HG03457 (cell line): ENCODE measurements around the gene MTFR2.

Source experiments
- ATAC-seq: cut with Tn5 transposase; IDR thresholded peaks from one replicate; pipeline ENCODE4 v1.9.1; 2021; ENCODE audit warnings: moderate number of reproducible peaks; ENCODE audit not compliant: unreplicated experiment

Gene MTFR2

DNA sequence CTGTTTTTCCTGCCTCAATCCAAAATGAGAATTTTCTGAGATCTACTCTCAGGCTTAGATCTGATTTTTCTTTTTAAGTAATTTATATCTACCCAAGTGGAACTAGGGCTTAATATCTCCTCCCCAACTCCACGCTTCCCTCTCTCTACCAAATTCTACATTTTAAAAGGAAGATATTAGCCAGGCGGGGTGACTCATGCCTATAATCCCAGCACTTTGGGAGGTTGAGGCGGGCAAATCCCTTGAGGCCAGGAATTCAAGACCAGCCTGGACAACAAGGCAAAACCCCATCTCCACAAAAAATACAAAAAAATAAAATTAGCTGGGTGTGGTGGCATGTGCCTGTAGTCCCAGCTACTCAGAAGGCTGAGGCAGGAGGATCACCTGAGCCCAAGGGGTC is 61.0 kb downstream of the MTFR2 start:
- no peak for ATAC-seq

DNA sequence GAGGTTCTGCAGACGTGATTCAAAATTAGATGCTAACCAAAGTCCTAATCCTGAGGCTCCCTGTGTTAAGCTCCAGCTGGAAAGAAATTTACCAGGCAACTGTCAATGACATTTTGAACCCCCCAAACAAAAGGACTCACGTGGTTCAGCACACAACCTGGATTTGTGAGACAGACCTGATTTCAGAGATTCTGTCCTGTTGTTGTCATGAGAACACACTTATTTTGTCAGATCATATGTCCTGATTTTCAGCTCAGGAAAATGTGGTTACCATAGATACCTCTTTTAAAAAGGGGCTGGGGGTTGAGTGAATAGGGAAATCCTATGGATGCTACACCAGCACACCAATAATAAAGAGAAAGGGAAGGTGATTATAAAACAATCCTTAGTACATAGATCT is 61.6 kb downstream of the MTFR2 start:
- no peak for ATAC-seq

DNA sequence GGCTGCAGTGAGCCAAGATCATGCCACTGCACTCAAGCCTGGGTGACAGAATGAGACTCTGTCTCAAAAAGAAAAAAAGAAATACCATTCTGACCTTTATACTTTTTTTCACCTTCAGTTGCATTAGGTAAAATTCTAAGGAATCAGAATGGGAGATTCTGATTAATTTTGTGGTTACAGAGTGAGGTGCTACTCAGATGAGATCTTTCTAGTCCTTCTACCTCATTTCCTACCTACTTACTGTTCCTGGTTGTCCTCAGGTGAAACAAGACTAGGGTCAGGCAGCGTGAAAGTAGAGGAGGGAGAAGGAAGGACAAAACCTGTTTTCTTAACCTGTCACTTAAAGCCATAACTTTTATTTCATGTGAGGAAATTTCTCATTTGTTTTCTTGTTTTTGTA is 63.7 kb downstream of the MTFR2 start:
- no peak for ATAC-seq

DNA sequence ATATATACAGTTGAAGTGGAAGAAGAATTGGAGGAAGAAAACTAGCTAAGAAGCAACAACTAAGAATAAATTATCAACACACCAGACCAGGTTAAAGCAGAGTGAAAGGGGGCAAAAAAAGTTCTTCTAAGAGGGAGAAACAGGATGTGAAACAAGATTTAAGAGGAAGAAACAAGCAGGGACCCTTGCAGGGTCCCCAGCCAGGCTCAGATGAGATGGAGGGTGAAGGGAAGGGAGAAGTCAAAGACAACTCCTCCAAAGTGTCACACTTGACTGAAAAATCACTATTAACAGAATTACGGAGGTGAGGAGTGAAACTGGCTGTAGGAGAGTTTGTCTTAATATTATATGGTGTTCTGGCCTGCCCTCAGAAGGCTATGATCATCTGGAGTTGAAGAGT is 65.4 kb downstream of the MTFR2 start:
- ATAC-seq, result no peak

DNA sequence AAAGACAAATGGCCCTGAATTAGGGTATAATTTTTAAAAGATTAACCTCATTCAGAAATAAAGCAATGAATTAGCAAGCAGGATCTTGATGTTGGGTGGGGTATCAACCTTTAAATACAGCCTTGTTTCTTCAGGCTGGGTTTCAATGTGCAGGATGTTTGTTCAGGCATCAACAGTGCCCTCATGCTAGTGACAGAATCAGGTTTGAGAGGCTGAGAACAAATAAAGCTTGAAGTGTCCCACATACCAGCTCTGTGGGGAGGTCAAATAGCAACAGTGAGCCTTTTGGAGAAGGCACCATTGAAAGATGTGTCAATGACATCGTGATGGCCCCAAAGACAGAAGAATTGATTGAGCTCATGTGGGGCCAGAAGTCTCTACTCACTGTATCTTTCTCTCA is 68.2 kb downstream of the MTFR2 start:
- ATAC-seq, result no peak

DNA sequence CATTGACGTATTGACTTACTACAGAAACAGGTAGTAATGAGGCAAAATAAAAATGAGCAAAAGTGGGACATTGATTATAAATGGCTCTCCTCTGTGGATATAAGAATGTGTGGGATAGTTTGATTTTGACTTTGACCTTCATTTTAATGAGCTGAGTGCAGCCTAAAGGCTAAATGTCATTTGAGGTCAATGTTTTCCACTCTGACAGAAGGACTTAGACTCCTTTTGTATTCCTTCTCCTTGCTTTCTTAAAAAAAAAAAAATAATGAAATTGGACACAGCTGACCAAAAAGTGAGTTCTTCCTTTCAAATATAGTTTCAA is 68.6 kb downstream of the MTFR2 start:
- no peak for ATAC-seq
